ENCODE measurements around the gene TLE5. TPM values are rescaled to one million over a fixed set of nuclear protein-coding genes. Genes with fewer than 3 reads are reported as not detected.
"Not testable (repeated sequence)": the region's sequence is repeated elsewhere in the genome, so short reads cannot be mapped to it uniquely, and the experiment has no call there.

TLE5 gene
- total and polyA plus RNA-seq, 7 donors = 390 to 786 (median 552) TPM

- H3K27ac ChIP-seq = no peak overlapping the region
- H3K4me3 ChIP-seq = no peak overlapping the region
- peaks cover 4 to 40% of the 10 kb centered on the region in 2 donors for H3K36me3 ChIP-seq (ENCODE audit: insufficient read depth in 1 of 2, low read depth in 1 of 2)
- ATAC-seq = no peak
- no peak for DNase-seq
- intact Hi-C loops (cut with DNase I) = no loop called here
- WGBS, 3 donors = 76 to 80% (median 78%) methylated on average over 21 of the region's 21 CpGs
- no peaks in the 10 kb centered on the region for H3K27me3 ChIP-seq (ENCODE audit: insufficient read depth in 3 of 3, low read length in 2 of 3)
- H3K9me3 ChIP-seq = no peaks in the 10 kb centered on the region
- TF ChIP-seq CTCF (IDR thresholded peaks at IDR 0.05) = no peak
- peaks cover 35% of the 10 kb centered on the region for H3K4me1 ChIP-seq
These were observed 8.5 kb downstream of the TLE5 start for GRCh38 chr19:3053780-3054179.

- H3K36me3 ChIP-seq (ENCODE audit: insufficient read depth in 1 of 2, low read depth in 1 of 2) = peaks cover under 1 to 34% of the 10 kb centered on the region in 2 donors
- no peaks in the 10 kb centered on the region for H3K9me3 ChIP-seq
- DNase-seq (no peak), ATAC-seq (no peak)
- no peak for TF ChIP-seq CTCF (IDR thresholded peaks at IDR 0.05)
- no peak overlapping the region for H3K4me3 ChIP-seq
- 62 to 83% (median 68%) methylated on average over 15 of the region's 15 CpGs for WGBS, 3 donors
- intact Hi-C loops (cut with DNase I) = no loop called here
- H3K27me3 ChIP-seq (ENCODE audit: insufficient read depth in 3 of 3, low read length in 2 of 3) = no peaks in the 10 kb centered on the region
- no peak overlapping the region for H3K27ac ChIP-seq
- peaks cover 30% of the 10 kb centered on the region for H3K4me1 ChIP-seq
These were observed 9.1 kb downstream of the TLE5 start for GRCh38 chr19:3053218-3053621.

DNA sequence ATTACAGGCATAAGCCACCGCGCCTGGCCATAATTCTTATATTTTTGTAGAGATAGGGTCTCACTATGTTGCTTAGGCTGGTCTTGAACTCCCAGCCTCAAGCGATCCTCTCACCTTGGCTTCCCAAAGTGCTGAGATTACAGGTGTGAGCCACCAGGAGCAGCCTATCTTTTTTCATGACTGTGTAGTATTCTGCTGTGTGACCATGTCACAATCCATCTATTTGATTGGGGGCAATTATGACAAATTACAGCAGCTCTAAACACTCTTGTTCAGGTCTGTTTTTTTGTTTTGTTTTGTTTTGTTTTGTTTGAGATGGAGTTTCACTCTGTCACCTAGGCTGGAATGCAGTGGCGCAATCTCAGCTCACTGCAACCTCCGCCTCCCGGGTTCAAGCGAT lies 12.3 kb downstream of the TLE5 start:
- H3K9me3 ChIP-seq; ATAC-seq; H3K4me3 ChIP-seq; H3K27ac ChIP-seq; intact Hi-C loops (cut with DNase I); DNase-seq; H3K27me3 ChIP-seq (ENCODE audit: insufficient read depth in 3 of 3, low read length in 2 of 3): not testable (repeated sequence)
- H3K36me3 ChIP-seq (ENCODE audit: insufficient read depth in 1 of 2, low read depth in 1 of 2) = peaks cover 0 to 19% of the 10 kb centered on the region in 2 donors
- H3K4me1 ChIP-seq = peaks cover 11% of the 10 kb centered on the region
- WGBS, 3 donors = 97 to 99% (median 97%) methylated on average over 7 of the region's 7 CpGs

DNA sequence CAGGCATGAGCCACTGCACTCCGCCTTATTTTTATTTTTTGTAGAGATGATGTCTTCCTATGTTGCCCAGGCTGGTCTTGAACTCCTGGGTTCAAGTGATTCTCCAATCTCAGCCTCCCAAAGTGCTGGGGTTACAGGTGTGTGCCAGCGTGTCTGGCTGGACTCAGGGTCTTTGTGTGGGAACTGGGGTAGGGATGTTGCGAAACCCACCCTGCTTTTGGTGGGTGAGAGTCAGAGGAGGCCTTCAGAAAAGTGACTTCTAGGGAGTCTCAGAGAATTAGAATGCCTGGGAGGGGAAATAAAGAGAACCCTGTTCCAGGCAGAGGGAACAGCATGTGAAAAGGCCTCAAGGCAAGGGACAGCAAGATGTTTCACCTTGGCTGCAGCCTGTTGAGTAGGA lies 13.2 kb downstream of the TLE5 start:
- Histone ChIP-seq H3K27ac (no peak overlapping the region), H3K4me1 (peaks cover 11% of the 10 kb centered on the region), H3K4me3 (no peak overlapping the region), H3K9me3 (no peaks in the 10 kb centered on the region), H3K36me3 (ENCODE audit: insufficient read depth in 1 of 2, low read depth in 1 of 2) (peaks cover 0 to 10% of the 10 kb centered on the region in 2 donors), H3K27me3 (ENCODE audit: insufficient read depth in 3 of 3, low read length in 2 of 3) (no peaks in the 10 kb centered on the region)
- ATAC-seq (no peak), DNase-seq (no peak)
- intact Hi-C loops (cut with DNase I) = no loop called here
- no peak for TF ChIP-seq CTCF (IDR thresholded peaks at IDR 0.05)
- 95 to 97% (median 97%) methylated on average over 3 of the region's 3 CpGs for WGBS, 3 donors

GRCh38 chr19:3048190-3048533 lies 14.1 kb downstream of the TLE5 start:
- TF ChIP-seq CTCF (IDR thresholded peaks at IDR 0.05) = no peak
- ATAC-seq (no peak), DNase-seq (no peak)
- H3K36me3 ChIP-seq (ENCODE audit: insufficient read depth in 1 of 2, low read depth in 1 of 2) = peaks cover 0 to under 1% of the 10 kb centered on the region in 2 donors
- H3K27me3 ChIP-seq (ENCODE audit: insufficient read depth in 3 of 3, low read length in 2 of 3) = no peaks in the 10 kb centered on the region
- peak overlapping the region; percentile 50 for H3K27ac ChIP-seq
- H3K4me3 ChIP-seq = peak overlapping the region; percentile 56
- WGBS, 3 donors = 60 to 78% (median 64%) methylated on average over 4 to 5 of the region's 5 CpGs
- peaks cover 11% of the 10 kb centered on the region for H3K4me1 ChIP-seq
- intact Hi-C loops (cut with DNase I) = no loop called here
- no peaks in the 10 kb centered on the region for H3K9me3 ChIP-seq

Measured in psoas muscle (tissue), 8 donors.